ENCODE measurements around the gene SEPTIN8.

DNA sequence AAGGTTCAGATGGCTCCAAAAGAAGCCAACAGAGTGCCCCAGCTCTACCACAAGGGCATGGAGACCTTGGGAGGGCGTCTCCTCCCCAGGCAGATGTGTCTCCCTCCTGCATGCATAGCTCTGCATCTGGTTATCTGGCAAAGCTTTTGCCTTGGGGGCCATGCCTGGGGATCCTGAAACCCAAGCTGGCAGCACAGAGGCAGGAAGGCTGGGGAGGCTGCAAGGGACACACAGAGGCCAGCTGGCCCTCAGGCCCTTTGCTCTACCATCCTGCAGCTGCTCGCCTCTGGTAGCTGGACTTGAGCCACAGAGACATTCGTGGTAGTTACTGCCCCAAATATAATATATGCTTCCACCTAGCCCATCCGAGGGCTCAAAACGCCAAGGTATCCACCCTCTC lies 3.9 kb downstream of the SEPTIN8 start:
- TF ChIP-seq POLR2AphosphoS5 (IDR thresholded peaks at IDR 0.05) = no peak
- TF ChIP-seq, protein P1, sequence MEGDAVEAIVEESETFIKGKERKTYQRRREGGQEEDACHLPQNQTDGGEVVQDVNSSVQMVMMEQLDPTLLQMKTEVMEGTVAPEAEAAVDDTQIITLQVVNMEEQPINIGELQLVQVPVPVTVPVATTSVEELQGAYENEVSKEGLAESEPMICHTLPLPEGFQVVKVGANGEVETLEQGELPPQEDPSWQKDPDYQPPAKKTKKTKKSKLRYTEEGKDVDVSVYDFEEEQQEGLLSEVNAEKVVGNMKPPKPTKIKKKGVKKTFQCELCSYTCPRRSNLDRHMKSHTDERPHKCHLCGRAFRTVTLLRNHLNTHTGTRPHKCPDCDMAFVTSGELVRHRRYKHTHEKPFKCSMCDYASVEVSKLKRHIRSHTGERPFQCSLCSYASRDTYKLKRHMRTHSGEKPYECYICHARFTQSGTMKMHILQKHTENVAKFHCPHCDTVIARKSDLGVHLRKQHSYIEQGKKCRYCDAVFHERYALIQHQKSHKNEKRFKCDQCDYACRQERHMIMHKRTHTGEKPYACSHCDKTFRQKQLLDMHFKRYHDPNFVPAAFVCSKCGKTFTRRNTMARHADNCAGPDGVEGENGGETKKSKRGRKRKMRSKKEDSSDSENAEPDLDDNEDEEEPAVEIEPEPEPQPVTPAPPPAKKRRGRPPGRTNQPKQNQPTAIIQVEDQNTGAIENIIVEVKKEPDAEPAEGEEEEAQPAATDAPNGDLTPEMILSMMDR (IDR thresholded peaks at IDR 0.05 in 8 of 11, conservative IDR thresholded peaks at IDR 0.05 in 3 of 11) = no peak
- TF ChIP-seq POLR2A (IDR thresholded peaks at IDR 0.05) = no peak
